HG02610 (cell line): ENCODE results near the gene LRP1.

ENCODE experiments used
- ATAC-seq: cut with Tn5 transposase; IDR thresholded peaks from one replicate; pipeline ENCODE4 v1.9.1; 2021; ENCODE audit warnings: mild to moderate bottlenecking, moderate library complexity; ENCODE audit not compliant: unreplicated experiment

The LRP1 gene

GRCh38 chr12:57243521-57244311 is 115.4 kb downstream of the LRP1 start:
- no peak for ATAC-seq

GRCh38 chr12:57244312-57244696 is 116.0 kb downstream of the LRP1 start:
- no peak for ATAC-seq

- no peak for ATAC-seq
Measured at GRCh38 chr12:57247041-57247440, 118.8 kb downstream of the LRP1 start.

- ATAC-seq: no peak
Measured at GRCh38 chr12:57248934-57249742, 120.9 kb downstream of the LRP1 start.

GRCh38 chr12:57250541-57250940 is 122.3 kb downstream of the LRP1 start:
- ATAC-seq: no peak

GRCh38 chr12:57250956-57251355 is 122.7 kb downstream of the LRP1 start, which contains the start of gene STAC3:
STAC3 (minus strand) TSS chr12:57251187; CDS start chr12:57249636, 1,551 bp downstream.
- ATAC-seq: no peak

- no peak for ATAC-seq
Measured at GRCh38 chr12:57254506-57255280, 126.4 kb downstream of the LRP1 start.

- ATAC-seq: no peak
Measured at GRCh38 chr12:57255916-57256315, 127.6 kb downstream of the LRP1 start.

- ATAC-seq: no peak
Measured at GRCh38 chr12:57258977-57259970, 131.0 kb downstream of the LRP1 start.

GRCh38 chr12:57260366-57260765 is 132.1 kb downstream of the LRP1 start:
- no peak for ATAC-seq

- ATAC-seq: no peak
Measured at GRCh38 chr12:57261428-57261865, 133.2 kb downstream of the LRP1 start.

- no peak for ATAC-seq
Measured at GRCh38 chr12:57262126-57262822, 134.0 kb downstream of the LRP1 start.
